Colonic mucosa (tissue), 4 donors: Measurements from ENCODE around the gene SCO1. TPM values are rescaled to one million over a fixed set of nuclear protein-coding genes. Genes with fewer than 3 reads are reported as not detected.

Experiments used
- DNase-seq: peaks from one replicate; pipeline ENCODE4 v3.0.0-alpha.2; 2020
- H3K27ac ChIP-seq: fragments of 200-600 bp; one replicate; pipeline ENCODE4 v1.8.0; 2021
- H3K27me3 ChIP-seq: fragments of 200-600 bp; one replicate; pipeline ENCODE4 v1.8.0; 2021
- H3K36me3 ChIP-seq: fragments of 200-600 bp; one replicate; pipeline ENCODE4 v1.8.0; 2021
- H3K4me1 ChIP-seq: fragments of 200-600 bp; one replicate; pipeline ENCODE4 v1.8.0; 2021; ENCODE audit warnings: mild to moderate bottlenecking
- H3K4me3 ChIP-seq: fragments of 200-600 bp; one replicate; pipeline ENCODE4 v1.8.0; 2021
- H3K9ac ChIP-seq, 2 donors: one replicate each; pipeline ENCODE4 v1.7.0; 2013; ENCODE audit warnings: control low read depth in 2 of 2, low read depth in 2 of 2, low read length in 2 of 2
- H3K9me3 ChIP-seq: fragments of 200-600 bp; one replicate; pipeline ENCODE4 v1.8.0; 2021
- intact Hi-C: fragments of 100-400 bp; cut with DNase I; formaldehyde crosslinking; loops from one replicate; pipeline ENCODE4 v1.14.1; 2022
- total RNA-seq, 2 donors: library from RNA; stranded (reverse); fragmentation: NEBNext Ultra II Directional in 1 of 2; extraction: Animal tissue kit (Norgen Biotek cat#: 25700) in 1 of 2; gene quantifications; one replicate each; pipeline ENCODE4 v1.2.1, GENCODE V29; 2021
- TF ChIP-seq, protein P1 (sequence below): fragments of 200-600 bp; IDR thresholded peaks from one replicate; pipeline ENCODE4 v1.8.0; 2022; ENCODE audit warnings: antibody characterized with exemption, mild to moderate bottlenecking
- donor health status: healthy.
- donor health status: DM: no; HTN: no; CAD: no.
- donor health status: DM: no; HTN: no; CAD: no.

SCO1 gene
- total RNA-seq, 2 donors from 2014 or later = 41.8 to 54.7 TPM

DNA sequence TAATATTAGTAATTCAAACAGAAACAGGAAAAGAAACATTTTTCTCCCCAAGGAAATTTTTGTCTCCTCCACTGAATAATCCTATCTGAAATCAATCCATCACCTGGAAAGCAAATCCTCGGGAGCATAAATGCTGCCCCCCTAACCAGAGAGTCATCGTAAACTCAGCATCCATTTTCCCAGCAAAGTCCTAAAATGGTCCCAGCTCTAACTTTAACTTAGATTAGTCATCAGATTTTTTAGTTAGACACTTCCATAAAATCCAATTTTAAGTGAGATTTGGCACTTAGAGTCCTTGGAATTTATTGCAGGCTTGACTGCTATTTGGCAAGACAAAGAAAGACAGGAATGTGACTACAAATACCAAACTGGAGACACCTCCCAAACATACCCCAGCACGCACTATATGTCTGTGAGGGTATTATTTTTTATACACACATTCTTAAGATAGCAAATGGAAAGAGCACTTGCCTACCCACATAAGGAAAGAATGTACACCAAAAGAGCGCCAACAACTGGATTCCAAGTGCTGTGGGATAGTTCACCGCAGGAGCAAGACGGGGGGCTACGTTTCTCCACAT lies 15.4 kb downstream of the SCO1 start:
- no peak overlapping the region for H3K9ac ChIP-seq
- H3K9me3 ChIP-seq = no peaks in the 10 kb centered on the region
- intact Hi-C loops = no loop called here
- no peaks in the 10 kb centered on the region for H3K4me1 ChIP-seq
- DNase-seq = no peak
- no peak overlapping the region for H3K4me3 ChIP-seq
- H3K27ac ChIP-seq = no peak overlapping the region
- TF ChIP-seq, protein P1, sequence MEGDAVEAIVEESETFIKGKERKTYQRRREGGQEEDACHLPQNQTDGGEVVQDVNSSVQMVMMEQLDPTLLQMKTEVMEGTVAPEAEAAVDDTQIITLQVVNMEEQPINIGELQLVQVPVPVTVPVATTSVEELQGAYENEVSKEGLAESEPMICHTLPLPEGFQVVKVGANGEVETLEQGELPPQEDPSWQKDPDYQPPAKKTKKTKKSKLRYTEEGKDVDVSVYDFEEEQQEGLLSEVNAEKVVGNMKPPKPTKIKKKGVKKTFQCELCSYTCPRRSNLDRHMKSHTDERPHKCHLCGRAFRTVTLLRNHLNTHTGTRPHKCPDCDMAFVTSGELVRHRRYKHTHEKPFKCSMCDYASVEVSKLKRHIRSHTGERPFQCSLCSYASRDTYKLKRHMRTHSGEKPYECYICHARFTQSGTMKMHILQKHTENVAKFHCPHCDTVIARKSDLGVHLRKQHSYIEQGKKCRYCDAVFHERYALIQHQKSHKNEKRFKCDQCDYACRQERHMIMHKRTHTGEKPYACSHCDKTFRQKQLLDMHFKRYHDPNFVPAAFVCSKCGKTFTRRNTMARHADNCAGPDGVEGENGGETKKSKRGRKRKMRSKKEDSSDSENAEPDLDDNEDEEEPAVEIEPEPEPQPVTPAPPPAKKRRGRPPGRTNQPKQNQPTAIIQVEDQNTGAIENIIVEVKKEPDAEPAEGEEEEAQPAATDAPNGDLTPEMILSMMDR = no peak
- no peaks in the 10 kb centered on the region for H3K27me3 ChIP-seq
- peaks cover 8% of the 10 kb centered on the region for H3K36me3 ChIP-seq

DNA sequence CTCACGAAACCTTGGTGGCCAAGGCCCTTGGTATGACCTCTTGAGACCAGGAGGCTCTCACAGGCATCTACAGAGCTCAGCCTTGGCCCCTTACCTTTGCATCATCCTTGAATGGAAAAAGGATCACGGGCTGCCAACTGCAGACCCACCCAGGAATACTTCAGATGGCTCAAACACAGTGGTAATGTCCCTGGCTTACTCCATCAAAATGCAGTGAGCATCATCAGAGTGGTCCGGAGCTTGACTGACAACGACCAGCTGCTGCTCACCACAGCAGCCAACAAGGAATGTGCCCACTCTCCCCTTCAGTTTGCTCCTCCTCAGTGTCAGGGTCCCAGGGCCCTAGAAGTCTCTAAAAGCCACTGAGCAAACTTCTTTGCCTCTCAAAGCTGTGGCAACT lies 22.6 kb downstream of the SCO1 start:
- no peaks in the 10 kb centered on the region for H3K9me3 ChIP-seq
- no peaks in the 10 kb centered on the region for H3K4me1 ChIP-seq
- TF ChIP-seq, protein P1 = no peak
- H3K4me3 ChIP-seq = no peak overlapping the region
- H3K27ac ChIP-seq = no peak overlapping the region
- no peaks in the 10 kb centered on the region for H3K27me3 ChIP-seq
- intact Hi-C loops = no loop called here
- no peaks in the 10 kb centered on the region for H3K36me3 ChIP-seq
- no peak overlapping the region for H3K9ac ChIP-seq
- DNase-seq = no peak

DNA sequence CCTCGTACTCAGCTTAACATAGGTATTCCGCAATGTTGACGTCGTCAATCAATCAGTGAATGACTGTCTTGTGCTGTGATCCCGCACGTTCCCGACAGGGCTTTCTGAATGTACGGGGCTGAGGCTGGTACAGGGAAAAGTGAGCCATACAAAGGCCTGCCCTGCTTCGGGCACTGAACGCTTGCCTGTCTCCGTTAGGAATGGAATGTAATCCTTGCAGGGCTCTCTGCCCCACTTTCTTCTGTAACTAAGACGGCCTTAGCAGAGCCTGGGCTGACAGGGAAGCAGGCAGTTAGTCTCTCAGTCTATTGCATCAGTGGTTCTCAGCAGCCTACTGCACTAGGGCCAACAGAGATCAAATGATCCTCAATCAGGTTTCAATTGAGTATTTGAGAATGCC lies 24.0 kb downstream of the SCO1 start:
- TF ChIP-seq, protein P1 = no peak
- DNase-seq = no peak
- no peak overlapping the region for H3K4me3 ChIP-seq
- H3K27ac ChIP-seq = no peak overlapping the region
- no peak overlapping the region for H3K9ac ChIP-seq
- H3K9me3 ChIP-seq = no peaks in the 10 kb centered on the region
- H3K4me1 ChIP-seq = no peaks in the 10 kb centered on the region
- no peaks in the 10 kb centered on the region for H3K27me3 ChIP-seq
- intact Hi-C loops = no loop called here
- no peaks in the 10 kb centered on the region for H3K36me3 ChIP-seq

DNA sequence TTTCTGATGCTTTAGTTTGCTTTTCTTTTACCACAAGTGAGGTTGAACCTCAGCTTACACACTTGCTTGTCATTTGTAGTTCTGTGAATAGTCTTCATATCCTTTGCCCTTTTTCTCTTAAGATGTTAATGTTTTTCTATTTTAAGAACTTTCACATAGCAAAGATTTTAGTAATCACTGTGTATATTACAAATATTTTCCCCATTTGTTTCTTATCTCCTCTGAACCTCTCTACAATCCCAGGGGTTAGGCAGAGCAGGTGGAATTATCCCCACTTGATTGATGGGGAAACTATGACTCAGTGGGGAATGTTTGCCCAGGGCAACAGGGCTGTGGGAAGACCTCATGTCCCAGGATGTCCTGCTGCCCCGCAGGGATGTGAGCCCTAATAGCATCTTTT lies 28.6 kb downstream of the SCO1 start:
- intact Hi-C loops = no loop called here
- no peak overlapping the region for H3K9ac ChIP-seq
- TF ChIP-seq, protein P1 = no peak
- no peak for DNase-seq
- H3K27ac ChIP-seq = no peak overlapping the region
- H3K4me1 ChIP-seq = no peaks in the 10 kb centered on the region
- no peaks in the 10 kb centered on the region for H3K36me3 ChIP-seq
- H3K9me3 ChIP-seq = no peaks in the 10 kb centered on the region
- no peaks in the 10 kb centered on the region for H3K27me3 ChIP-seq
- H3K4me3 ChIP-seq = no peak overlapping the region

DNA sequence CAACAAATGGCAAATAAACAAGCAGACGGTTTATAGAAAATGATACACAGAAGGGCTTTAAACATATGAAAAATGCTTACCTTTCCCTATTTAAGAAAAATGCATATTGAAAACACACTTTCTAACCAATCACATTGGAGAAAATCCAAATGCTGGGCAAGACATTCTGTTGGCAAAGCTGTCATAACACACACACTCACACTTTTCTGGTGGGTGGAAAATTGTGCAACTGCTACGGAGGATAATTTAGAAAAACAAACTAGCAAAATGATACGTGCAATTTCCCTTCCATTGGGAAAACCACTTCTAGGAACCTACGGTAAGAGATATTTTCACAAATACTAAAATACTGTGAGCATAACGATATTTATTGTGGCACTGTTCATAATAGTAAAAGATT lies 30.4 kb downstream of the SCO1 start:
- Histone ChIP-seq H3K27ac (no peak overlapping the region), H3K9ac (no peak overlapping the region), H3K9me3 (no peaks in the 10 kb centered on the region), H3K27me3 (no peaks in the 10 kb centered on the region), H3K36me3 (no peaks in the 10 kb centered on the region), H3K4me3 (no peak overlapping the region), H3K4me1 (no peaks in the 10 kb centered on the region)
- TF ChIP-seq, protein P1 = no peak
- DNase-seq = no peak
- intact Hi-C loops = no loop called here
